ENCODE results near the gene RBM23. TPM values are rescaled to one million over a fixed set of nuclear protein-coding genes. Genes with fewer than 3 reads are reported as not detected.
"Not testable (repeated sequence)": the region's sequence is repeated elsewhere in the genome, so short reads cannot be mapped to it uniquely, and the experiment has no call there.

RBM23 gene
- total RNA-seq, 1 experiment from 2014 or later: 63.2 TPM

DNA sequence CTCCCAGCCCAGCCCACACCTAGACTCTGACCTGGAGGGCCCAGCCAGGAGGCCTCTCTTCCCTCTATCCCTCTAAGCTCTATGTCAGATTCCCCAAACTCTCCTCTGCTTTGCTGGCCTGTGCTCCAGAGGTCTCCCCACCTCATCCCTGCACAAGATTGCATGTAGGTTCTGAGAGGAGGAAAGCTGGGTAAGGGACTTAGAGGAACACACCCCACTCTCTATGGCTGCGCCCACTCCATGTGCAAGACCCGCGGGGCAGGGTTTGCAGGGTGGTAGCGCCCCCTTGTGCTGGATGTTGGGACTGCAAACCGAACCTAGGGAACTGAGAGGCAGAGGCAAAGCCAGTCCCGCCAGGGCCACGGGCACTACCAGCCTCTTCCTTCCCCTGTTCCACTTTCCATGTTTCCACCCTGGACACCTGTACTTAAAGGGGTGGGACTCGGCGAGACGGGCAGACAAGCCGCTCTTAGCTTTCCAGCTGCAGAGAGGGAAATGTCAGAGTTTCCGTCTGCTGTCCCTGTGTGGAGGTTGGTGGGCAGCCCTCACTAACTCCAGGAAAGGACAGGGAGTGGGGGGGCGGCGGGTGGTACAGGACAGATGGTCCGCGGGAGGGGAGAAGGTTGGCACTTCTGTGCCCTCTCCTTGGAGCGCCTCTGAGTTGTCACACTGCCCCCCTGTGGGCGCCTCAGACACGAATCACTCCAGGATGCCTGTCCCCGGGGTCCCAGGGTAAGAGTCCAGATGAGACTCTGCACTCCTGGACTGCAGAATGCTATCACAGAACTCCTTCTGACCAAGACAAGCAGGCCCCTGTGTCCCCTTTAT lies 65.8 kb downstream of the RBM23 start:
- DNase-seq (ENCODE audit: low read depth, low spot score): peak; percentile 83
- in situ Hi-C loops (cut with HindIII; ENCODE audit: low pct_unique_long_range_greater_than_20kb, low sequenced_read_pairs): no loop called here

DNA sequence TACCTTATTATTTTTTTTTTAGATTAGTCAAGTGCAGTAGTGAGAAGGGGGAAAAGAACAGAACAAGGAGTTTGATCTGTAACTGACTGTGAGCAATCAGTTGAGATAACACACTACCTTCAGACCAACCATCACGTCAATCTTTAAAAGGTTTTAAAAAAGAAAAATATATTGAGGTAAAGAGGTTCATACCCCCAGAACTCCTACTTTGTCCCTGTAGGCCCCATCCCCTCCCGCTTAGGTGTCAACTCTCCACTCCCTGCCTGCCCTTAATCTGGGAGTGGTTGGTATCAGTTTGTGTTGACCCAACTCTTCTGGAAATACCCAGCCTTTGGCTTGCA lies 66.4 kb downstream of the RBM23 start:
- in situ Hi-C loops (cut with HindIII; ENCODE audit: low pct_unique_long_range_greater_than_20kb, low sequenced_read_pairs): no loop called here
- DNase-seq (ENCODE audit: low read depth, low spot score): no peak

DNA sequence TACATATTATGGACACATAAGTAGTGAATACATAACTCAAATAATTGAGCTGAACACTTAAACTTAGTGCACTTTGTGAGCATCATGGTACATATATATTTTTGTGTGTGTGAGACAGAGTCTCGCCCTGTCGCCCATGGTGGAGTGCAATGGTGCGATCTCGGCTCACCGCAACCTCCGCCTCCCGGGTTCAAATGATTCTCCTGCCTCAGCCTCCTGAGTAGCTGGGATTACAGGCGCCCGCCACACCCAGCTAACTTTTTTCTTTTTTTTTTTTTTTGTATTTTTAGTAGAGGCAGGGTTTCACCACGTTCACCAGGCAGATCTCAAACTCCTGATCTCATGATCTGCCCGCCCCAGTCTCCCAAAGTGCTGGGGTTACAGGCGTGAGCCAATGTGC lies 66.8 kb downstream of the RBM23 start:
- in situ Hi-C loops (cut with HindIII; ENCODE audit: low pct_unique_long_range_greater_than_20kb, low sequenced_read_pairs); DNase-seq (ENCODE audit: low read depth, low spot score): not testable (repeated sequence)

DNA sequence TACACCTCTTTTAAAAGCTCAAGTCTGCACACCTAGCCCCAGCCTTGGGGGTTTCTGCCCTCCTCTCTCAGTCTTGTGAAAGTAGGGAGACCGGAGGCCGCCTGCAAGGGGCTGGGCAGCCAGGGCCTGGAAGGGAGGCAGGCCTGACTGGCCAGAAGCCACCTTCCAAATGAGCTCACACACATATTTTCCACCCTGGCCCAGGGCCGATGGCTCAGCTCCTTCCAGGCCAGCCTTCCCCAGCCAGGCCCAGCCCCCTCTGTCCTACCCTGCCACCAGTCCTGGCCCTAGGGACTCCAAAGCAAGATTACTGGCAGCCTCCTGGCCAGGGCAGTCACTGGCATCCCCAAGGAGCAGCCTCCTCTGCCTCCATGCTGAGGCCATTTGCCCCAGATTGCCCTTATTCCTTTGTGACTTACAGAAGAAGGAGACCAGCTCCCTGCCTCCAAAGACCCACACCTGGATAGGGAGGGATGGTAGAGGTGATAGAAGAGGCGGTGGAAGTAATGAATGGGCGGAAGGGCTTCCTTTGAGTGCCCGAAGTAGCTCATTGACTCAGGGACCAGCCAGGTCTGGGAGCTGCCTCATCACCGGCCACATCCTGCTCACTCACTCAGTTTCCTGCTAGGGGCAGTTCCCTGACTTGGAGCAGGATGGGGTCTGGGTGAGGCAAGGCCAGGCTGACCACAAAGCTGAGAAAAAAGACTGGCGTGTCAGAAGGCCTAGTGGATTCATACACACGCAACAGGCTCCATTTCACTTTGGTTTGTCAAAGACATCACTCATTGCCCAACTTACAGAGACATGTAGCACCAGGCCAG lies 67.8 kb downstream of the RBM23 start:
- no peak for DNase-seq (ENCODE audit: low read depth, low spot score)
- in situ Hi-C loops (cut with HindIII; ENCODE audit: low pct_unique_long_range_greater_than_20kb, low sequenced_read_pairs): no loop called here

DNA sequence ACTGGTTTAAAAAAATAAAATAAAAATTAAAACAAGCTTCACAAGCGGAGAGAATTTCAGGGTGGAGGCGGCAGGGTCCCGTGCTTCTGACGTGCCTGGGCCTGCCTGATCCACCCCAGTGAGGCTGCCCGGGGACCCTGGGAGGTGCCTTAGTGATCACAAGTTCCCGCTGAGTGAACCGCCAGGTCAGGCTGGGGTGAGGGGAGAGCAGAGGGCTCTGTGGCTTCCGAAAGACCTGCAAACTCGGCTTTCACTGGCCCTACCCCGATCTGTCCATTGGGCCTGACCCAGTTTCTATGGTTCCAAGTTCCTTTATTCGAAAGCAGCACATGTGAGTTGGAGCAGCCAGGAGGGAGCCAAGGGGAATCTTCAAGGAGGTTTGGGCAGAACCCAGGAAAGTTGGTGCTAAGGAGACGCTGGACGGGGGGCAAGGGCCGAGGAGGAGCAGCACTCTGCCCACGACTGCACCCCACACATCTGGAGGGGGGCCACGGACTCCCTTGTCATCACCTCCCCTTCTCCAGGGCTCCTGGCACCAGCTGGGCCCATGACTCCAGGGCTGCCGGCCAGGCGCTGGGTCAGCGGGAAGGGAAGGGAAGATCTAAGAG lies 69.6 kb downstream of the RBM23 start:
- DNase-seq (ENCODE audit: low read depth, low spot score): peak; percentile 60
- in situ Hi-C loops (cut with HindIII; ENCODE audit: low pct_unique_long_range_greater_than_20kb, low sequenced_read_pairs): no loop called here

DNA sequence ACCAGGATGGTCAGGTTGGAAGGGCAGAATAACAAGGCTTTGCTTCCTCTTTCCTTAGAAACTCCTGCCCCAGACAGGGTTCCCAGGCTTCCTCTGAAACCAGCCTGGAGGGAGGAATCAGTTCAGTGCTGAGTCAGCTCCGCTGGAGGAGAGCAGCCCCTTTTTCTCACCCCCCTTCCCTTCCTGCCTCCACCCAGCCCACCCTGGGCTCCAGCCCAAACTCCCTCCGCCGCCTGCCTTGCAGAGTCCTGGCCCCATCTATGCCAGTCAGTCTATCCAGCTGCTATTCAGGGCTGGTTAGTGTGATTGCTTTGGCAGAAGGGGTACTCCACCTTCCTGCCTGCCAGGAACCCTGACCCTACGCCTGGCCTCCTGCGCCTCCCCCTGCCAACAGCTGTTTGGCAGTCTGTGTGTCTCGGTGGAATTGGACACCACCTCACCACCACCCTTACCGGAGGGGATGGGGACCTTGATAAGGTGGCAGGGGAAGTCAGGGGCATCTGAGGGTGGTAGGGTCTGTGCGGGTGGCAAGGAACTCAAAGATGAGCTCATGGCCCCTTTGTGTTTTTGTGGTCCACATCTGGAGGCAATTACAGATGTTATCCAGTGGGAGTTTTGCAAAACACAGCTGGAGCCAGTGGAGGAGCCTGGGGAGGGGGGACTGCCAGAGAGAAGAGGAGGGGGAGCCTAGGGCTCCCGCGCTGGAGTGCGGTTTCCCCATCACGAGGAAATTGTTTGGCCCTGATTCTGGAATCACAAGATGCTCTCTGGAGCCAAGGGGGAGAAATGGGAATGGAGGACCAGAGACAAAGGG lies 70.4 kb downstream of the RBM23 start:
- in situ Hi-C loops (cut with HindIII; ENCODE audit: low pct_unique_long_range_greater_than_20kb, low sequenced_read_pairs): no loop called here
- DNase-seq (ENCODE audit: low read depth, low spot score): peak; percentile 81

DNA sequence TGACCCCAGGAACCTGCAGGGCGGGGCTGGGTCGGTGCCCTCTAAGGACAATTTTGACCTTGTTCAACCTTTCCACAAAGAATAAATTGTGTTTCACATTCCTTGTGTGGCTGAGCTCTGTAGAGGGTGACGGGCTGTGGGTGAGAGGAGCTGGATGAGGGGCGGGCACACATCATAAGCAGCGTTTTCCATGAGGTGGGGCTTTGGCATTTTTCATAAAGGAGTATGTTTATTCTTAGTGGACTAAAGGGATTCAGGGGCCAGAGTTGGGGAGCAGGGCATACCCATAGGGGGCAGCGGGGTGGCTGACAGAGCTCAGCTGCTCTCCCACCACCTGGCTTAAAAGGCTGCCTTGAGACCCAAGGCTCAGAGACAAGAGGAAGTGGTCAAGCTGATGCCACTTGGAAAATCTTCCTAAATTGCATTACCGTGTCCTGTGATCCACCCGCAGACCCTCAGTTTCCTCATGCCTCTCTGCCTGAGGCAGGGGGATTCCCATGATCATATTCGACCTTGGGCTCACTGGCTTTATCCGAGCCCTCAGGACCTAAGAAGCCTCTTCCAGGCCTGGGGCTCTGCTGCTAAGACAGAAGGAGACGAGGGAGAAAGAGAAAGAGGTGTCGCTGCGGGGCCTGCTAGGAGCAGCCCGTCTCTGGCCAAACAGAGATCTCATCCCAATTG lies 71.1 kb downstream of the RBM23 start:
- DNase-seq (ENCODE audit: low read depth, low spot score): peak; percentile 72
- in situ Hi-C loops (cut with HindIII; ENCODE audit: low pct_unique_long_range_greater_than_20kb, low sequenced_read_pairs): no loop called here

DNA sequence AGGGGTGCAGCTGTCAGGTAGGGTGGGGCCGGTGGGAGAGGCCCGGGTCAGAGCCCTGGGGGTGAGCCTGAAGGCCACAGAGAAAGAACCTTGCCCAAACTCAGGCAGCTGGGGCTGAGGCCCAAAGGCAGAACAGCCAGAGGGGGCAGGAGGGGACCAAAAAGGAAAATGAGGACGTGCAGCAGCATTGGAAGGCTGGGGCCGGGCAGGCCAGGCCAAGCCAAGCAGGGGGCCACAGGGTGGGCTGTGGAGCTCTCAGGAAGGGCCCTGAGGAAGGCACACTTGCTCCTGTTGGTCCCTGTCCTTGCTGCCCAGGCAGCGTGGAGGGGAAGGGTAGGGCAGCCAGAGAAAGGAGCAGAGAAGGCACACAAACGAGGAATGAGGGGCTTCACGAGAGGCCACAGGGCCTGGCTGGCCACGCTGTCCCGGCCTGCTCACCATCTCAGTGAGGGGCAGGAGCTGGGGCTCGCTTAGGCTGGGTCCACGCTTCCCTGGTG lies 72.1 kb downstream of the RBM23 start:
- in situ Hi-C loops (cut with HindIII; ENCODE audit: low pct_unique_long_range_greater_than_20kb, low sequenced_read_pairs): no loop called here
- DNase-seq (ENCODE audit: low read depth, low spot score): no peak

DNA sequence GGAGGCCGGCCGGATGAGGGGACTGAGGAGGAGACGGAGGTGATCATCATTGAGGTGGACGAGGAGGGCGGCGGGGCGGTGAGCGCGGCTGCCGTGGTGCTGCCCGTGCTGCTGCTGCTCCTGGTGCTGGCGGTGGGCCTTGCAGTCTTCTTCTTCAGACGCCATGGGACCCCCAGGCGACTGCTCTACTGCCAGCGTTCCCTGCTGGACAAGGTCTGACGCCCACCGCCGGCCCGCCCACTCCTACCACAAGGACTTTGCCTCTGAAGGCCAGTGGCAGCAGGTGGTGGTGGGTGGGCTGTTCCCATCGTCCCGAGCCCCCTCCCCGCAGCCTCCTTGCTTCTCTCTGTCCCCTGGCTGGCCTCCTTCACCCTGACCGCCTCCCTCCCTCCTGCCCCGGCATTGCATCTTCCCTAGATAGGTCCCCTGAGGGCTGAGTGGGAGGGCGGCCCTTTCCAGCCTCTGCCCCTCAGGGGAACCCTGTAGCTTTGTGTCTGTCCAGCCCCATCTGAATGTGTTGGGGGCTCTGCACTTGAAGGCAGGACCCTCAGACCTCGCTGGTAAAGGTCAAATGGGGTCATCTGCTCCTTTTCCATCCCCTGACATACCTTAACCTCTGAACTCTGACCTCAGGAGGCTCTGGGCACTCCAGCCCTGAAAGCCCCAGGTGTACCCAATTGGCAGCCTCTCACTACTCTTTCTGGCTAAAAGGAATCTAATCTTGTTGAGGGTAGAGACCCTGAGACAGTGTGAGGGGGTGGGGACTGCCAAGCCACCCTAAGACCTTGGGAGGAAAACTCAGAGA lies 72.9 kb downstream of the RBM23 start:
- in situ Hi-C loops (cut with HindIII; ENCODE audit: low pct_unique_long_range_greater_than_20kb, low sequenced_read_pairs): no loop called here
- no peak for DNase-seq (ENCODE audit: low read depth, low spot score)

DNA sequence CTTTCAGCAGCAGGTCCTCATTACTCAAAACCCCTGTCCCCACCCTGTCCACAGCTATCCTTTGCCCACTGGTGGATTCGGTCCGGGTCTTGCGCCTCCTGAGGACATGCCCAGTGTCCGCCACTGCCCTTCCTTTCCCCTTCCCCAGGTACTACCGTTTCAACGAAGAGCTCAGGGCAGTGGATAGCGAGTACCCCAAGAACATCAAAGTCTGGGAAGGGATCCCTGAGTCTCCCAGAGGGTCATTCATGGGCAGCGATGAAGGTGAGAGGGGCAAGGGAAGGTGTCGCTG lies 73.9 kb downstream of the RBM23 start:
- no peak for DNase-seq (ENCODE audit: low read depth, low spot score)
- in situ Hi-C loops (cut with HindIII; ENCODE audit: low pct_unique_long_range_greater_than_20kb, low sequenced_read_pairs): no loop called here

DNA sequence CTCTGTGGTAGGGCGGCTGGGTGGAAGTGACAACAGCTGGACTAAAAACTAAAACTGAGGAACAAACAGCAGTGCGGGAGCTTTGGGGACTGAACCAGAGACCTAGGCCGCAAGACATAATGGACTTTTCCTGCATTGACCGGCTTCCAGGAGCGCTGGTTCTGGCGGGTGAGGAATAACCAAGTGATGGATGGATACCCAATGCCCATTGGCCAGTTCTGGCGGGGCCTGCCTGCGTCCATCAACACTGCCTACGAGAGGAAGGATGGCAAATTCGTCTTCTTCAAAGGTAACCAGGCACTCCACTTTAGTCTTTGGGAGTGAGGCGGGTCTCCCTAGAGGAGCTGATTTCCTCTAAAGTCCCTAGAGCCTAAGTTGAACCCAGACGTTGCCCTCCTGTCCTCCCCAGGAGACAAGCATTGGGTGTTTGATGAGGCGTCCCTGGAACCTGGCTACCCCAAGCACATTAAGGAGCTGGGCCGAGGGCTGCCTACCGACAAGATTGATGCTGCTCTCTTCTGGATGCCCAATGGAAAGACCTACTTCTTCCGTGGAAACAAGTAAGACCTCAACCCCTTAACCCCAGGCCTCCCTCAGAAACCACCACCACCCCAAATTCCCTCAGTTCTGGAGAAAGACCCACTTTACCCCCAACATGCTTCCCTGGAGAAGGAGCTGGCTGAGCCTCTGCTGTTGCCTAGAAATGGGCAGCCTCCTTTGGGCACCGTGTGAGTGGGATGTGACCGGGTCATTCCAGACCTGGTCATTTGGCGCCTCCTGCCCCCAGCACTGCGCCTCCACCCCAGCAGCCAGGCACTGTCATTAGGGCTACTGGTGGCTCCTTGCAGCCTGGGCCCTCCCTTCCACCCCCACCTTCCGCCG lies 74.5 kb downstream of the RBM23 start:
- no peak for DNase-seq (ENCODE audit: low read depth, low spot score)
- in situ Hi-C loops (cut with HindIII; ENCODE audit: low pct_unique_long_range_greater_than_20kb, low sequenced_read_pairs): no loop called here

Small RNAs within 50 kb of the gene (small RNA-seq; reads per million reads assigned to genes)
- 0 reads per million in 2 experiments for gene RF00019

Other genes with a start within 250 kb of the RBM23 start
- 232 and 242 TPM in 2 replicates for gene OXA1L, start 152.5 kb downstream of the RBM23 start, total RNA-seq (2014; rRNA removed; shearing (Covaris generic))
- gene SLC7A7, start 103.7 kb downstream of the RBM23 start, total RNA-seq (2014; rRNA removed; shearing (Covaris generic)): 0.82 and 1.5 TPM in 2 replicates
- 43.9 and 65.2 TPM in 2 replicates for gene MRPL52, start 89.3 kb downstream of the RBM23 start, total RNA-seq (2014; rRNA removed; shearing (Covaris generic))
- gene MMP14, start 82.6 kb downstream of the RBM23 start, total RNA-seq (2014; rRNA removed; shearing (Covaris generic)): 138 and 143 TPM in 2 replicates
- gene LRP10, start 47.4 kb downstream of the RBM23 start, total RNA-seq (2014; rRNA removed; shearing (Covaris generic)): 31.6 and 31.9 TPM in 2 replicates
- gene REM2, start 35.9 kb downstream of the RBM23 start, total RNA-seq (2014; rRNA removed; shearing (Covaris generic)): not detected in 2 replicates
- 62.8 and 66.6 TPM in 2 replicates for gene PRMT5, start 10.2 kb upstream of the RBM23 start, total RNA-seq (2014; rRNA removed; shearing (Covaris generic))
- 32.5 and 34.2 TPM in 2 replicates for gene HAUS4, start 37.9 kb upstream of the RBM23 start, total RNA-seq (2014; rRNA removed; shearing (Covaris generic))
- gene AJUBA, start 63.4 kb upstream of the RBM23 start, total RNA-seq (2014; rRNA removed; shearing (Covaris generic)): 8.5 and 9.5 TPM in 2 replicates
- 8.2 and 11.6 TPM in 2 replicates for gene C14orf93, start 91.0 kb upstream of the RBM23 start, total RNA-seq (2014; rRNA removed; shearing (Covaris generic))
- gene PSMB5, start 115.8 kb upstream of the RBM23 start, total RNA-seq (2014; rRNA removed; shearing (Covaris generic)): 162 and 165 TPM in 2 replicates
- gene PSMB11, start 123.1 kb upstream of the RBM23 start, total RNA-seq (2014; rRNA removed; shearing (Covaris generic)): not detected in 2 replicates
- 0.96 and 1.1 TPM in 2 replicates for gene CDH24, start 138.4 kb upstream of the RBM23 start, total RNA-seq (2014; rRNA removed; shearing (Covaris generic))
- 69.7 and 83.0 TPM in 2 replicates for gene ACIN1, start 176.0 kb upstream of the RBM23 start, total RNA-seq (2014; rRNA removed; shearing (Covaris generic))
- gene C14orf119, start 176.4 kb upstream of the RBM23 start, total RNA-seq (2014; rRNA removed; shearing (Covaris generic)): 65.5 and 70.6 TPM in 2 replicates
- gene CIROP, start 185.8 kb upstream of the RBM23 start, total RNA-seq (2014; rRNA removed; shearing (Covaris generic)): not detected in 2 replicates
- not detected in 2 replicates for gene CEBPE, start 200.1 kb upstream of the RBM23 start, total RNA-seq (2014; rRNA removed; shearing (Covaris generic))

Data from SK-MEL-5 (cell line).